Thyroid gland (tissue), 4 donors: ENCODE measurements around the gene LAMP1. TPM values are rescaled to one million over a fixed set of nuclear protein-coding genes. Genes with fewer than 3 reads are reported as not detected.
"Not testable (repeated sequence)": the region's sequence is repeated elsewhere in the genome, so short reads cannot be mapped to it uniquely, and the experiment has no call there.

Experiments used
- DNase-seq, 2 donors: peaks; one replicate each; pipeline ENCODE4 v3.0.0-alpha.2; 2019
- H3K27ac ChIP-seq, 3 donors: fragments of 200-600 bp; sonication (generic); 1 replicate in 2 of 3; 2 replicates in 1 of 3; pipeline ENCODE4 v1.5.1; 2016 to 2019; ENCODE audit warnings: mild to moderate bottlenecking in 1 of 3, moderate library complexity in 1 of 3
- H3K27me3 ChIP-seq: fragments of 200-600 bp; sonication (generic); one replicate; pipeline ENCODE4 v1.5.1; 2019
- H3K36me3 ChIP-seq, 2 donors: fragments of 200-600 bp; sonication (generic); one replicate each; pipeline ENCODE4 v1.5.1; 2016 to 2019
- H3K4me1 ChIP-seq, 2 donors: fragments of 200-600 bp; sonication (generic); one replicate each; pipeline ENCODE4 v1.5.1; 2017 to 2019
- H3K4me3 ChIP-seq, 3 donors: fragments of 200-600 bp; sonication (generic); replicated peaks in 1 of 3; 1 replicate in 2 of 3; 2 replicates in 1 of 3; pipeline ENCODE4 v1.5.1; 2016; ENCODE audit warnings: mild to moderate bottlenecking in 1 of 3
- H3K9me3 ChIP-seq: fragments of 200-600 bp; sonication (generic); one replicate; pipeline ENCODE4 v1.5.1; 2017
- CTCF ChIP-seq, 6 experiments: fragments of 200-600 bp in 3 of 6; fragments of 450-650 bp in 3 of 6; sonication (generic) in 3 of 6; IDR thresholded peaks; one replicate each; pipeline ENCODE4 v1.5.1; 2016 to 2019; ENCODE audit warnings: antibody characterized with exemption in 6 of 6, mild to moderate bottlenecking in 2 of 6, inconsistent platforms in 1 of 6, moderate library complexity in 1 of 6
- POLR2A ChIP-seq, 2 donors: fragments of 450-650 bp; IDR thresholded peaks; one replicate each; pipeline ENCODE4 v1.6.1; 2017; ENCODE audit warnings: antibody characterized with exemption in 2 of 2, mild to moderate bottlenecking in 2 of 2, moderate library complexity in 1 of 2
- WGBS, 2 donors: methylation state at CpG; one replicate each; pipeline ENCODE4 v1.1.5; 2017; 5-methylcytosine and 5-hydroxymethylcytosine counted together
- intact Hi-C: fragments of 100-400 bp; cut with DNase I; formaldehyde crosslinking; loops from one replicate; pipeline ENCODE4 v1.15.1; 2023
- total RNA-seq, 4 donors: library from RNA; depleted of rRNA; stranded (reverse); fragments of >200 nt; gene quantifications; one replicate each; pipeline ENCODE4 v1.2.3, GENCODE V29; 2016

Gene LAMP1
- 100 to 1,000 TPM; 169 to 227 (median 206) TPM for total RNA-seq

- Histone ChIP-seq H3K9me3 (no peaks in the 10 kb centered on the region), H3K4me1 (peaks cover 4 to 15% of the 10 kb centered on the region in 2 donors), H3K27ac (peak within 1 kb of the TSS; percentile 80 to 92 (median 81)), H3K36me3 (no peaks in the 10 kb centered on the region), H3K27me3 (no peaks in the 10 kb centered on the region), H3K4me3 (peak within 1 kb of the TSS; percentile 25 to 93 (median 92))
- peak; percentile 96 to 99 for DNase-seq
- peak; percentile 9 to 68 for TF ChIP-seq POLR2A (IDR thresholded peaks at IDR 0.05)
- TF ChIP-seq CTCF (IDR thresholded peaks at IDR 0.05), result peak in 1 of 6 experiments; percentile 33
- intact Hi-C loops, result loop anchor here (10.0 kb wide), 1 partner anchor 98 kb away; no protein-coding TSS in a partner anchor
- 0 to 2% methylated on average over 25 to 31 of the region's 74 CpGs for WGBS, 2 donors
Observed at GRCh38 chr13:113296823-113297369, at the start of gene LAMP1. Gene LAMP1, plus strand, starts transcription at chr13:113297239. Its CDS starts 196 bp downstream, at chr13:113297435.

- no peak for DNase-seq
- H3K27me3 ChIP-seq, result no peaks in the 10 kb centered on the region
- peaks cover 57 to 66% of the 10 kb centered on the region in 2 donors for H3K36me3 ChIP-seq
- no peaks in the 10 kb centered on the region for H3K9me3 ChIP-seq
- WGBS, 2 donors, result 80 to 96% methylated on average over 11 of the region's 11 CpGs
- H3K27ac ChIP-seq, result no peak overlapping the region
- TF ChIP-seq CTCF (IDR thresholded peaks at IDR 0.05) (no peak), POLR2A (IDR thresholded peaks at IDR 0.05) (no peak)
- intact Hi-C loops, result no loop called here
- H3K4me3 ChIP-seq, result no peak overlapping the region
- H3K4me1 ChIP-seq, result no peaks in the 10 kb centered on the region
Observed at GRCh38 chr13:113252516-113253095, 44.4 kb upstream of the LAMP1 start.

- DNase-seq, result not testable (repeated sequence)
- 97 to 98% methylated on average over 6 of the region's 6 CpGs for WGBS, 2 donors
- peaks cover 28 to 70% of the 10 kb centered on the region in 2 donors for H3K36me3 ChIP-seq
Observed at GRCh38 chr13:113257908-113258307, 39.1 kb upstream of the LAMP1 start.

GRCh38 chr13:113258321-113259054 lies 38.6 kb upstream of the LAMP1 start:
- H3K27ac ChIP-seq, result no peak overlapping the region
- H3K4me3 ChIP-seq, result no peak overlapping the region
- DNase-seq, result no peak
- no peak for TF ChIP-seq POLR2A (IDR thresholded peaks at IDR 0.05)
- no peak for TF ChIP-seq CTCF (IDR thresholded peaks at IDR 0.05)
- H3K36me3 ChIP-seq, result peaks cover 26 to 67% of the 10 kb centered on the region in 2 donors
- H3K4me1 ChIP-seq, result no peaks in the 10 kb centered on the region
- H3K9me3 ChIP-seq, result no peaks in the 10 kb centered on the region
- WGBS, 2 donors, result 91 to 97% methylated on average over 5 of the region's 5 CpGs
- H3K27me3 ChIP-seq, result no peaks in the 10 kb centered on the region
- intact Hi-C loops, result no loop called here

More at GRCh38 chr13:113257908-113258307, 39.1 kb upstream of the LAMP1 start:
- H3K4me3 ChIP-seq, H3K27ac ChIP-seq, H3K4me1 ChIP-seq, H3K27me3 ChIP-seq, intact Hi-C loops, H3K9me3 ChIP-seq: not testable (repeated sequence)

- no peaks in the 10 kb centered on the region for H3K27me3 ChIP-seq
- H3K4me1 ChIP-seq, result no peaks in the 10 kb centered on the region
- intact Hi-C loops, result no loop called here
- WGBS, 2 donors, result 93% methylated on average over 13 of the region's 13 CpGs
- H3K4me3 ChIP-seq, result no peak overlapping the region
- no peak for TF ChIP-seq POLR2A (IDR thresholded peaks at IDR 0.05)
- TF ChIP-seq CTCF (IDR thresholded peaks at IDR 0.05), result no peak
- H3K9me3 ChIP-seq, result no peaks in the 10 kb centered on the region
- peaks cover 16 to 50% of the 10 kb centered on the region in 2 donors for H3K36me3 ChIP-seq
- DNase-seq, result no peak
- no peak overlapping the region for H3K27ac ChIP-seq
Observed at GRCh38 chr13:113260996-113261395, 36.0 kb upstream of the LAMP1 start.

GRCh38 chr13:113263016-113263415 lies 34.0 kb upstream of the LAMP1 start:
- DNase-seq, H3K27ac ChIP-seq, H3K9me3 ChIP-seq, H3K4me3 ChIP-seq, intact Hi-C loops, H3K27me3 ChIP-seq, H3K4me1 ChIP-seq: not testable (repeated sequence)
- 84 to 88% methylated on average over 11 to 14 of the region's 14 CpGs for WGBS, 2 donors
- H3K36me3 ChIP-seq, result peaks cover 9 to 38% of the 10 kb centered on the region in 2 donors
